GM10248 (cell line): ENCODE measurements around the gene FBXO38.

Experiments
- CTCF ChIA-PET: fragments of 300-600 bp; sonication (Branson Sonifier 250); formaldehyde crosslinking; extraction: SDS; loops from one replicate; lab custom pipeline; 2021; ENCODE audit warnings: antibody characterized with exemption; lab: Yijun Ruan, JAX
- POLR2A ChIA-PET: fragments of 350-650 bp; sonication (Branson Sonifier 250); formaldehyde crosslinking; extraction: SDS; loops from one replicate; lab custom pipeline; 2020; ENCODE audit warnings: antibody characterized with exemption; lab: Yijun Ruan, JAX
- DNase-seq: peaks from one replicate; pipeline ENCODE4 v3.0.0; 2012; ENCODE audit errors: extremely low spot score
- CTCF ChIP-seq: IDR thresholded peaks from 2 replicates; pipeline ENCODE4 v1.5.1; 2012; ENCODE audit warnings: mild to moderate bottlenecking, low read depth; ENCODE audit errors: extremely low read depth, missing control alignments, control extremely low read depth

The FBXO38 gene, protein sequence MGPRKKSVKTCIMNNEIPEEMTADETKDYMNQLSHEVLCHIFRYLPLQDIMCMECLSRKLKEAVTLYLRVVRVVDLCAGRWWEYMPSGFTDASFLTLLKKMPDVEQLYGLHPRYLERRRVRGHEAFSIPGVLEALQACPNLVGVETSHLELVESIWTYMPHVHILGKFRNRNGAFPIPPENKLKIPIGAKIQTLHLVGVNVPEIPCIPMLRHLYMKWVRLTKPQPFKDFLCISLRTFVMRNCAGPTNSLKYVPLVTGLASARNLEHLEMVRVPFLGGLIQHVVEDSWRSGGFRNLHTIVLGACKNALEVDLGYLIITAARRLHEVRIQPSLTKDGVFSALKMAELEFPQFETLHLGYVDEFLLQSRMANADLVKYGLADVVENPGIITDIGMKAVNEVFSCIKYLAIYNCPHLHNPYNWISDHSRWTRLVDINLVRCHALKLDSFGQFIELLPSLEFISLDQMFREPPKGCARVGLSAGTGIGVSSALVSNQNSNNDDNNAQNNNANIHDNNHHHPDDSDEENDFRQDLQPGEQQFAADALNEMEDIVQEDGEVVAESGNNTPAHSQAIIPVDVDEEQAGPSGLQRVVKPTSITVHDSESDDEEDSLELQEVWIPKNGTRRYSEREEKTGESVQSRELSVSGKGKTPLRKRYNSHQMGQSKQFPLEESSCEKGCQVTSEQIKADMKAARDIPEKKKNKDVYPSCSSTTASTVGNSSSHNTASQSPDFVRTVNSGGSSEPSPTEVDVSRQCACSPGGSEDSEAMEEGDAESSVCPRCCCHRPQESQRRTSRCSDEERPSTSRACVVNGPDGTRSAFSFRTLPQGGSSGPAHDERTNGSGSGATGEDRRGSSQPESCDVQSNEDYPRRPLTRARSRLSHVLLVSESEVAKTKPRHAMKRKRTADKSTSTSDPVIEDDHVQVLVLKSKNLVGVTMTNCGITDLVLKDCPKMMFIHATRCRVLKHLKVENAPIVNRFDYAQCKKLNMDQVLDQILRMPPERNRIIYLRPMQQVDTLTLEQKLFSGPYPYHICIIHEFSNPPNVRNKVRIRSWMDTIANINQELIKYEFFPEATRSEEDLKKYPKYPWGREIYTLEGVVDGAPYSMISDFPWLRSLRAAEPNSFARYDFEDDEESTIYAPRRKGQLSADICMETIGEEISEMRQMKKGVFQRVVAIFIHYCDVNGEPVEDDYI

GRCh38 chr5:148383564-148384379 lies at the start of gene FBXO38:
Gene FBXO38, plus strand, starts transcription at chr5:148383958. Its CDS starts 10,819 bp downstream, at chr5:148394777.
- TF ChIP-seq CTCF, result peak; percentile 6
- CTCF ChIA-PET, result interaction anchor here (1.3 to 1.5 kb wide), 2 partner anchors 9 kb away, joined by 3 to 9 read pairs; no protein-coding TSS in a partner anchor
- POLR2A ChIA-PET, result no interaction called here
- DNase-seq, result peak; percentile 93

GRCh38 chr5:148335259-148335658 lies 48.5 kb upstream of the FBXO38 start, which contains the start of gene SPINK9:
Gene SPINK9, plus strand, starts transcription at chr5:148335559. Its CDS starts 55 bp downstream, at chr5:148335614.
- POLR2A ChIA-PET, result no interaction called here

GRCh38 chr5:148336704-148337435 lies 46.9 kb upstream of the FBXO38 start:
- CTCF ChIA-PET, result interaction anchor here (1.3 to 1.5 kb wide), 3 partner anchors 9 to 147 kb away, joined by 3 read pairs; no protein-coding TSS in a partner anchor
- DNase-seq, result no peak
- POLR2A ChIA-PET, result no interaction called here
- no peak for TF ChIP-seq CTCF

More at GRCh38 chr5:148335259-148335658, 48.5 kb upstream of the FBXO38 start, which contains the start of gene SPINK9:
- CTCF ChIA-PET, result interaction anchor here (0.8 to 1.2 kb wide), 4 partner anchors 12 to 31 kb away, joined by 3 to 4 read pairs (median 4); no protein-coding TSS in a partner anchor
- no peak for DNase-seq
- no peak for TF ChIP-seq CTCF

DNA sequence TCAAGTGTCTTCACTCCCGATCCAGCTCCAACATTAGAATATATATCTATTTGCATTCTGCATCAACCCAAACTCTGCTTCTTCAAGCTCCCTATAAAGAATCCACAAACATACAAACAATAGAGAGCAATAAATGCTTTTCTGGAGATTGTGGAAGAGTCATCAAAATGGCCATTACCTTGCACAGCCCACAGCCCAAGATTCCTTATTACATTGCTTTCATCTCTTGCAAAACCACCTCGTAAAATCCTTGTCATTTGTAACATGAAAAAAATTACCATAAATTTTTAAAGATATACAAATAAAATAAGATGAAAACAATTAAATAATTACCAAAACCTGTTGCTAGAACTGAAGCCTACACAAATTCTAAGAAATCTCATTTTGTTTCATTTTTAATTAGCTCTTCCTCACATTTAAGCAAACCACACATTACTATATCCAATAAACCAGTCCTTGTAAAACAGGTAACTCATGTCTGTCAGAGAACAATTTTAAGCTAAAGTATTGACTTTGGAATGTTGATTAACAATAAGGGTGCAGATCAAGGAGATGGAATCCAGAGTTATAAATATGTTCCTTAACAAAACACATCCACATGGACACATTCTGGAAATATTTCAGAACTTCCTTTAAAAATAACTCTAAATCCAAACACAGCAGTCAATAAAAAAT lies 41.2 kb upstream of the FBXO38 start:
- TF ChIP-seq CTCF, result no peak
- no peak for DNase-seq
- CTCF ChIA-PET, result no interaction called here
- POLR2A ChIA-PET, result no interaction called here

- no peak for DNase-seq
- no peak for TF ChIP-seq CTCF
- POLR2A ChIA-PET, result no interaction called here
- CTCF ChIA-PET, result no interaction called here
Measured at GRCh38 chr5:148343046-148343407, 40.7 kb upstream of the FBXO38 start.
